Hypothalamus (tissue), 51 donors: ENCODE measurements around the gene FGF10.

Experiments used
- DNase-seq, 51 donors: peaks; one replicate each; lab custom pipeline; 2025; lab: John Stamatoyannopoulos, UW

The FGF10 gene

GRCh38 chr5:44358421-44358820 is 30.8 kb downstream of the FGF10 start:
- no peak for DNase-seq

GRCh38 chr5:44356231-44356630 is 33.0 kb downstream of the FGF10 start:
- no peak for DNase-seq

GRCh38 chr5:44345871-44346270 is 43.3 kb downstream of the FGF10 start:
- DNase-seq = no peak

- no peak for DNase-seq
These were observed 52.5 kb downstream of the FGF10 start for GRCh38 chr5:44336708-44337107.

GRCh38 chr5:44334622-44335021 is 54.6 kb downstream of the FGF10 start:
- DNase-seq = no peak

- DNase-seq = no peak
These were observed 56.8 kb downstream of the FGF10 start for GRCh38 chr5:44332285-44332971.

- DNase-seq = no peak
These were observed 57.7 kb downstream of the FGF10 start for GRCh38 chr5:44331471-44332050.

- no peak for DNase-seq
These were observed 59.5 kb downstream of the FGF10 start for GRCh38 chr5:44329716-44330115.

- DNase-seq = no peak
These were observed 68.0 kb downstream of the FGF10 start for GRCh38 chr5:44321144-44321725.

GRCh38 chr5:44320188-44320587 is 69.0 kb downstream of the FGF10 start:
- DNase-seq = no peak

- no peak for DNase-seq
These were observed 70.3 kb downstream of the FGF10 start for GRCh38 chr5:44318883-44319282.

- no peak for DNase-seq
These were observed 76.8 kb downstream of the FGF10 start for GRCh38 chr5:44312374-44312773.

- no peak for DNase-seq
These were observed 88.7 kb downstream of the FGF10 start for GRCh38 chr5:44300551-44300950.

- no peak for DNase-seq
These were observed 89.8 kb downstream of the FGF10 start for GRCh38 chr5:44299394-44299793.

GRCh38 chr5:44294516-44294915 is 94.7 kb downstream of the FGF10 start:
- no peak for DNase-seq

GRCh38 chr5:44292736-44293135 is 96.5 kb downstream of the FGF10 start:
- no peak for DNase-seq

- DNase-seq = no peak
These were observed 110.8 kb downstream of the FGF10 start for GRCh38 chr5:44278469-44278868.

- no peak for DNase-seq
These were observed 113.3 kb downstream of the FGF10 start for GRCh38 chr5:44275908-44276307.

- DNase-seq = no peak
These were observed 113.9 kb downstream of the FGF10 start for GRCh38 chr5:44275329-44275728.

GRCh38 chr5:44267909-44268308 is 121.3 kb downstream of the FGF10 start:
- DNase-seq = no peak

- DNase-seq = no peak
These were observed 122.2 kb downstream of the FGF10 start for GRCh38 chr5:44266882-44267576.

- DNase-seq = no peak
These were observed 123.5 kb downstream of the FGF10 start for GRCh38 chr5:44265713-44266112.
